ENCODE results near the gene PPP2R5C. TPM values are rescaled to one million over a fixed set of nuclear protein-coding genes. Genes with fewer than 3 reads are reported as not detected.

Gene PPP2R5C
- total and polyA plus RNA-seq, 2 of the 4 experiments (the other 2 are of a cell fraction): 65.9 to 78.7 TPM

DNA sequence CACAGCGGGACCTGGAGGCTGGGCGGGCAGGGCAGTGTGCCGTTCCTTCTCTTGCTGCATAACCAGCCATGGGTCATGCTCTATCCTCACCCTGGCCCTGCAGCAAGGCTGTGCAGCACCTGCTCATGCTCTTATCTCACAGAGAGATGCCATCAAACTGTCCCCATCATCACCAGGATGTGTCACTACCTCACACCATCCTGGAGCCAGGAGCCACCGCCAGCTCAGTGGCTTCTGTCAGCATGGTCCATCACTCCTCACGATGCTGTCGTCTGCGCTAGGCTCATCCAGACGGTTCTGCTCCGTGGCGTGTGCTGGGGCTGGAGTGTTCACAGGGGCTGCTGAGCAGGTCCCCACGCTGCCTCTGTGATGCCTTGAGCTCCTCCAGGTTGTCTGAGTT, 125.7 kb downstream of the PPP2R5C start:
- dilution Hi-C loops (cut with HindIII; ENCODE audit: low sequenced_read_pairs, unreplicated experiment) (no loop called here), in situ Hi-C loops (cut with MboI; ENCODE audit: low sequenced_read_pairs) (no loop called here)

More for the DNA sequence above, 125.7 kb downstream of the PPP2R5C start:
- Histone ChIP-seq H3K36me3 (ENCODE audit: control insufficient read depth, insufficient read depth, low read length) (peaks cover 54% of the 10 kb centered on the region), H3K27ac (ENCODE audit: insufficient read depth, low read length) (no peak overlapping the region), H3K56ac (ENCODE audit: extremely low read depth, insufficient read depth, low read length) (no peak overlapping the region), H4K5ac (ENCODE audit: low read depth, low read length) (no peak overlapping the region), H3K4me1 (ENCODE audit: control insufficient read depth, insufficient read depth, low read length) (no peaks in the 10 kb centered on the region; the same call in 1 of the 2 replicates), H3K27me3 (ENCODE audit: control insufficient read depth, insufficient read depth, low read length) (no peaks in the 10 kb centered on the region), H3K23ac (ENCODE audit: low read depth, low read length) (no peak overlapping the region), H3K9ac (ENCODE audit: low read depth, low read length) (no peak overlapping the region), H4K91ac (ENCODE audit: insufficient read depth, low read depth, low read length) (no peak overlapping the region), H2AFZ (replicated peaks; ENCODE audit: low read length, poor library complexity) (no peak overlapping the region), H4K8ac (ENCODE audit: low read depth in 2 of 2, low read length in 2 of 2) (no peak overlapping the region), H2BK20ac (ENCODE audit: low read depth, low read length) (no peak overlapping the region), H2BK5ac (ENCODE audit: low read depth, low read length, poor library complexity, severe bottlenecking) (no peak overlapping the region), H2BK15ac (ENCODE audit: low read depth, low read length) (no peak overlapping the region), H3K4me3 (ENCODE audit: insufficient read depth, low read depth, low read length) (no peak overlapping the region), H3K4me2 (ENCODE audit: low read depth, low read length) (no peak overlapping the region), H3K79me1 (ENCODE audit: low read depth in 1 of 2, low read length in 2 of 2) (peaks cover 9 to 26% of the 10 kb centered on the region in 2 experiments; a peak in 3 of 4 replicates), H2AK9ac (replicated peaks; ENCODE audit: low read depth, low read length, poor library complexity) (no peak overlapping the region), H3K9me3 (ENCODE audit: control insufficient read depth, insufficient read depth, low read length) (no peaks in the 10 kb centered on the region; the same call in 1 of the 2 replicates), H2AK5ac (ENCODE audit: low read depth, low read length) (no peak overlapping the region), H3K4ac (ENCODE audit: low read depth, low read length) (no peak overlapping the region), H4K20me1 (ENCODE audit: insufficient read depth, low read length) (peaks cover 9% of the 10 kb centered on the region; the same call in 1 of the 2 replicates), H3K18ac (ENCODE audit: low read depth, low read length) (no peak overlapping the region), H3K9me1 (ENCODE audit: insufficient read depth, low read length) (peaks cover 14% of the 10 kb centered on the region; the same call in 1 of the 2 replicates), H2BK120ac (ENCODE audit: low read depth, low read length) (no peak overlapping the region), H3K14ac (replicated peaks; ENCODE audit: low read depth, low read length) (no peak overlapping the region)
- TF ChIP-seq SMC3 (IDR thresholded peaks at IDR 0.05; ENCODE audit: low read depth, low read length) (no peak), ELK1 (IDR thresholded peaks at IDR 0.05; ENCODE audit: borderline replicate concordance, low read depth, low read length) (no peak), POLR2A (IDR thresholded peaks at IDR 0.05; ENCODE audit: low read depth, low read length) (no peak), MAFK (IDR thresholded peaks at IDR 0.05; ENCODE audit: low read depth, low read length) (no peak)
- DNase-seq: no peak
- ChIA-PET POLR2A (ENCODE audit: unreplicated experiment) (no interaction called here), CTCF (no interaction called here)
- intact Hi-C loops (cut with micrococcal nuclease): no loop called here
- BruUV-seq (replicated peaks): no TSS peak
- ATAC-seq (ENCODE audit: low read depth): no peak
- WGBS, 2 experiments (ENCODE audit: extremely low coverage in 2 of 2, insufficient read length in 1 of 2): 90% methylated on average over 11 of the region's 11 CpGs; no CpG with 5 or more reads in 1 of the 2 experiments
